Measurements from ENCODE around the gene OTOL1.

The OTOL1 gene

GRCh38 chr3:161545824-161546223 is 49.2 kb downstream of the OTOL1 start:
- no peak for DNase-seq (ENCODE audit: low read depth)

- no peak for DNase-seq (ENCODE audit: low read depth)
Measured at GRCh38 chr3:161548301-161548700, 51.7 kb downstream of the OTOL1 start.

GRCh38 chr3:161549261-161549660 is 52.7 kb downstream of the OTOL1 start:
- DNase-seq (ENCODE audit: low read depth): no peak

GRCh38 chr3:161550491-161551195 is 54.0 kb downstream of the OTOL1 start:
- no peak for DNase-seq (ENCODE audit: low read depth)

- no peak for DNase-seq (ENCODE audit: low read depth)
Measured at GRCh38 chr3:161551697-161552096, 55.1 kb downstream of the OTOL1 start.

GRCh38 chr3:161552984-161553560 is 56.5 kb downstream of the OTOL1 start:
- no peak for DNase-seq (ENCODE audit: low read depth)

All from stimulated activated CD8-positive, alpha-beta memory T cell treated with anti-CD3 and anti-CD28 coated beads, Interleukin-15, amount 100 ng/mL, for 24 hours (primary cell).